Neural progenitor cell (in vitro differentiated cells): Measurements from ENCODE around the gene TRIM27.
"Not testable (repeated sequence)": the region's sequence is repeated elsewhere in the genome, so short reads cannot be mapped to it uniquely, and the experiment has no call there.

Experiments
- EZH2 ChIP-seq: fragments of 200-600 bp; sonication (generic); IDR thresholded peaks from 2 replicates; pipeline ENCODE4 v1.6.1; 2017; ENCODE audit warnings: antibody characterized with exemption, mild to moderate bottlenecking, moderate library complexity
- TF ChIP-seq, protein P1 (sequence below): fragments of 200-600 bp; sonication (generic); IDR thresholded peaks from 2 replicates; pipeline ENCODE4 v1.5.1; 2017; ENCODE audit warnings: antibody characterized with exemption, mild to moderate bottlenecking

GRCh38 chr6:28957795-28958314 lies 34.1 kb upstream of the TRIM27 start:
- TF ChIP-seq, protein P1, sequence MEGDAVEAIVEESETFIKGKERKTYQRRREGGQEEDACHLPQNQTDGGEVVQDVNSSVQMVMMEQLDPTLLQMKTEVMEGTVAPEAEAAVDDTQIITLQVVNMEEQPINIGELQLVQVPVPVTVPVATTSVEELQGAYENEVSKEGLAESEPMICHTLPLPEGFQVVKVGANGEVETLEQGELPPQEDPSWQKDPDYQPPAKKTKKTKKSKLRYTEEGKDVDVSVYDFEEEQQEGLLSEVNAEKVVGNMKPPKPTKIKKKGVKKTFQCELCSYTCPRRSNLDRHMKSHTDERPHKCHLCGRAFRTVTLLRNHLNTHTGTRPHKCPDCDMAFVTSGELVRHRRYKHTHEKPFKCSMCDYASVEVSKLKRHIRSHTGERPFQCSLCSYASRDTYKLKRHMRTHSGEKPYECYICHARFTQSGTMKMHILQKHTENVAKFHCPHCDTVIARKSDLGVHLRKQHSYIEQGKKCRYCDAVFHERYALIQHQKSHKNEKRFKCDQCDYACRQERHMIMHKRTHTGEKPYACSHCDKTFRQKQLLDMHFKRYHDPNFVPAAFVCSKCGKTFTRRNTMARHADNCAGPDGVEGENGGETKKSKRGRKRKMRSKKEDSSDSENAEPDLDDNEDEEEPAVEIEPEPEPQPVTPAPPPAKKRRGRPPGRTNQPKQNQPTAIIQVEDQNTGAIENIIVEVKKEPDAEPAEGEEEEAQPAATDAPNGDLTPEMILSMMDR, result not testable (repeated sequence)
- not testable (repeated sequence) for TF ChIP-seq EZH2
